ENCODE results near the gene FIG4. TPM values are rescaled to one million over a fixed set of nuclear protein-coding genes. Genes with fewer than 3 reads are reported as not detected.

Gene FIG4
- polyA plus RNA-seq, 1 of the 3 experiments (the other 2 are of a cell fraction), result 6.8 TPM

DNA sequence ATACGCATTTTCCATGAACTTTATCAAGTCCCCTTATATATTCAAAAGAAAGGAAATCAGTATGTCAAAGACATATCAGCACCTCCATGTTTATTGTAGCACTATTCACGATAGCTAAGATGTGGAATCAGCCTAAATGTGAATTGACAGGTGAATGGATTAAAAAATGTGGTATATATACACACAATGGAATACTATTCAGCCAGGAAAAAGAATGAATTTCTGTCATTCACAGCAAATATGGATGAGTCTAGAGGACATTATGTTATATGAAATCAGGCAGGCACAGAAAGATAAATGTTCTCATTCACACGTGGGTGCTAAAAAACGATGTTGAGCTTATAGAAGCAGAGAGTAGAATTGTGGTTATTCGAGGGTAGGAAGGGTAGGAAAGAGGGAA is 5.3 kb downstream of the FIG4 start:
- no peak overlapping the region for H3K9ac ChIP-seq
- ChIA-PET CTCF (interaction anchor here (1.0 to 5.1 kb wide), 3 partner anchors 9 to 347 kb away, joined by 3 to 35 read pairs (median 19); no protein-coding TSS in a partner anchor), POLR2A (no interaction called here)

More for the DNA sequence above, 5.3 kb downstream of the FIG4 start:
- TF ChIP-seq, protein P1, sequence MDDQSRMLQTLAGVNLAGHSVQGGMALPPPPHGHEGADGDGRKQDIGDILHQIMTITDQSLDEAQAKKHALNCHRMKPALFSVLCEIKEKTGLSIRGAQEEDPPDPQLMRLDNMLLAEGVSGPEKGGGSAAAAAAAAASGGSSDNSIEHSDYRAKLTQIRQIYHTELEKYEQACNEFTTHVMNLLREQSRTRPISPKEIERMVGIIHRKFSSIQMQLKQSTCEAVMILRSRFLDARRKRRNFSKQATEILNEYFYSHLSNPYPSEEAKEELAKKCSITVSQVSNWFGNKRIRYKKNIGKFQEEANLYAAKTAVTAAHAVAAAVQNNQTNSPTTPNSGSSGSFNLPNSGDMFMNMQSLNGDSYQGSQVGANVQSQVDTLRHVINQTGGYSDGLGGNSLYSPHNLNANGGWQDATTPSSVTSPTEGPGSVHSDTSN (IDR thresholded peaks at IDR 0.05), result no peak
- no peak for TF ChIP-seq POLR2AphosphoS5 (IDR thresholded peaks at IDR 0.05; ENCODE audit: low read depth, low read length)
- TF ChIP-seq, protein P2, sequence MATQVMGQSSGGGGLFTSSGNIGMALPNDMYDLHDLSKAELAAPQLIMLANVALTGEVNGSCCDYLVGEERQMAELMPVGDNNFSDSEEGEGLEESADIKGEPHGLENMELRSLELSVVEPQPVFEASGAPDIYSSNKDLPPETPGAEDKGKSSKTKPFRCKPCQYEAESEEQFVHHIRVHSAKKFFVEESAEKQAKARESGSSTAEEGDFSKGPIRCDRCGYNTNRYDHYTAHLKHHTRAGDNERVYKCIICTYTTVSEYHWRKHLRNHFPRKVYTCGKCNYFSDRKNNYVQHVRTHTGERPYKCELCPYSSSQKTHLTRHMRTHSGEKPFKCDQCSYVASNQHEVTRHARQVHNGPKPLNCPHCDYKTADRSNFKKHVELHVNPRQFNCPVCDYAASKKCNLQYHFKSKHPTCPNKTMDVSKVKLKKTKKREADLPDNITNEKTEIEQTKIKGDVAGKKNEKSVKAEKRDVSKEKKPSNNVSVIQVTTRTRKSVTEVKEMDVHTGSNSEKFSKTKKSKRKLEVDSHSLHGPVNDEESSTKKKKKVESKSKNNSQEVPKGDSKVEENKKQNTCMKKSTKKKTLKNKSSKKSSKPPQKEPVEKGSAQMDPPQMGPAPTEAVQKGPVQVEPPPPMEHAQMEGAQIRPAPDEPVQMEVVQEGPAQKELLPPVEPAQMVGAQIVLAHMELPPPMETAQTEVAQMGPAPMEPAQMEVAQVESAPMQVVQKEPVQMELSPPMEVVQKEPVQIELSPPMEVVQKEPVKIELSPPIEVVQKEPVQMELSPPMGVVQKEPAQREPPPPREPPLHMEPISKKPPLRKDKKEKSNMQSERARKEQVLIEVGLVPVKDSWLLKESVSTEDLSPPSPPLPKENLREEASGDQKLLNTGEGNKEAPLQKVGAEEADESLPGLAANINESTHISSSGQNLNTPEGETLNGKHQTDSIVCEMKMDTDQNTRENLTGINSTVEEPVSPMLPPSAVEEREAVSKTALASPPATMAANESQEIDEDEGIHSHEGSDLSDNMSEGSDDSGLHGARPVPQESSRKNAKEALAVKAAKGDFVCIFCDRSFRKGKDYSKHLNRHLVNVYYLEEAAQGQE (IDR thresholded peaks at IDR 0.05; ENCODE audit: low read depth, low read length), result no peak
- no peak for TF ChIP-seq GABPA (IDR thresholded peaks at IDR 0.05; ENCODE audit: low read depth)
- TF ChIP-seq, protein P3, sequence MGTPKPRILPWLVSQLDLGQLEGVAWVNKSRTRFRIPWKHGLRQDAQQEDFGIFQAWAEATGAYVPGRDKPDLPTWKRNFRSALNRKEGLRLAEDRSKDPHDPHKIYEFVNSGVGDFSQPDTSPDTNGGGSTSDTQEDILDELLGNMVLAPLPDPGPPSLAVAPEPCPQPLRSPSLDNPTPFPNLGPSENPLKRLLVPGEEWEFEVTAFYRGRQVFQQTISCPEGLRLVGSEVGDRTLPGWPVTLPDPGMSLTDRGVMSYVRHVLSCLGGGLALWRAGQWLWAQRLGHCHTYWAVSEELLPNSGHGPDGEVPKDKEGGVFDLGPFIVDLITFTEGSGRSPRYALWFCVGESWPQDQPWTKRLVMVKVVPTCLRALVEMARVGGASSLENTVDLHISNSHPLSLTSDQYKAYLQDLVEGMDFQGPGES (IDR thresholded peaks at IDR 0.05; ENCODE audit: low read depth, low read length), result no peak
- TF ChIP-seq RCOR1 (IDR thresholded peaks at IDR 0.05; ENCODE audit: low read length), result no peak
- no peak for TF ChIP-seq MXI1 (IDR thresholded peaks at IDR 0.05; ENCODE audit: low read depth, low read length)
- TF ChIP-seq TCF12 (IDR thresholded peaks at IDR 0.05), result no peak
- TF ChIP-seq SIN3A (IDR thresholded peaks at IDR 0.05; ENCODE audit: borderline replicate concordance, low read depth, low read length), result no peak
- no peak for TF ChIP-seq RFX5 (IDR thresholded peaks at IDR 0.05; ENCODE audit: low read length)
- TF ChIP-seq EZH2phosphoT487 (IDR thresholded peaks at IDR 0.05; ENCODE audit: borderline replicate concordance, low read depth), result no peak
- no peak for TF ChIP-seq TEAD4 (IDR thresholded peaks at IDR 0.05; ENCODE audit: borderline replicate concordance, insufficient read depth)
- Histone ChIP-seq H3F3A (replicated peaks; ENCODE audit: insufficient read depth) (no peaks in the 10 kb centered on the region), H3K4me1 (ENCODE audit: control insufficient read depth in 1 of 2, insufficient read depth in 2 of 2, low read depth in 1 of 2, low read length in 1 of 2) (peaks cover 0 to 3% of the 10 kb centered on the region in 2 experiments; a peak in 3 of 4 replicates), H2AFZ (ENCODE audit: low read depth) (no peak overlapping the region), H3K27ac (ENCODE audit: low read depth in 2 of 2, low read length in 1 of 2) (no peak overlapping the region), H3K36me3 (replicated peaks in 1 of 2; ENCODE audit: control insufficient read depth in 1 of 2, insufficient read depth in 2 of 2, low read length in 1 of 2) (peaks cover 0 to 4% of the 10 kb centered on the region in 2 experiments), H3K9me3 (no peaks in the 10 kb centered on the region), H3K9me2 (no peaks in the 10 kb centered on the region), H3K27me3 (ENCODE audit: insufficient read depth) (no peaks in the 10 kb centered on the region), H3K79me2 (ENCODE audit: insufficient read depth) (no peaks in the 10 kb centered on the region), H4K20me1 (ENCODE audit: insufficient read depth) (no peaks in the 10 kb centered on the region), H3K4me2 (no peak overlapping the region), H3K4me3 (ENCODE audit: low read depth in 2 of 2, low read length in 1 of 2) (no peak overlapping the region)
- DNase-seq, result no peak
- WGBS (ENCODE audit: low lambda C conversion rate), result 80% methylated on average over 5 of the region's 5 CpGs
